Astrocyte (in vitro differentiated cells and primary cell): ENCODE results near the gene SNAP23. TPM values are rescaled to one million over a fixed set of nuclear protein-coding genes. Genes with fewer than 3 reads are reported as not detected.

Experiments
- DNase-seq: peaks from one replicate; pipeline ENCODE4 v3.0.0-alpha.2; 2010; ENCODE audit warnings: low read depth
- FAIRE-seq: peaks from 2 replicates; lab custom pipeline; 2011; peaks lifted over from hg19 to GRCh38; lab: Jason Lieb, UNC
- H2AFZ ChIP-seq: 2 replicates; pipeline ENCODE4 v1.6.0; 2012; ENCODE audit warnings: low read depth, low read length, inconsistent platforms
- H3K27ac ChIP-seq: 2 replicates; pipeline ENCODE4 v1.5.1; 2011; ENCODE audit warnings: low read depth, low read length, inconsistent platforms
- H3K27me3 ChIP-seq: 2 replicates; pipeline ENCODE4 v1.6.0; 2011; ENCODE audit warnings: low read length, inconsistent platforms; ENCODE audit not compliant: insufficient read depth
- H3K36me3 ChIP-seq: 2 replicates; pipeline ENCODE4 v1.5.1; 2011; ENCODE audit warnings: low read length, inconsistent platforms; ENCODE audit not compliant: insufficient read depth
- H3K4me1 ChIP-seq: 2 replicates; pipeline ENCODE4 v1.5.1; 2011; ENCODE audit warnings: low read length, inconsistent platforms; ENCODE audit not compliant: insufficient read depth
- H3K4me2 ChIP-seq: 2 replicates; pipeline ENCODE4 v1.6.0; 2012; ENCODE audit warnings: low read length, inconsistent platforms
- H3K4me3 ChIP-seq: 2 replicates; pipeline ENCODE4 v1.5.1; 2011; ENCODE audit warnings: low read depth, mild to moderate bottlenecking, low read length, inconsistent platforms; ENCODE audit not compliant: insufficient read depth
- H3K79me2 ChIP-seq: 2 replicates; pipeline ENCODE4 v1.6.0; 2012; ENCODE audit warnings: mild to moderate bottlenecking, low read length, inconsistent platforms; ENCODE audit not compliant: insufficient read depth
- H3K9ac ChIP-seq: 2 replicates; pipeline ENCODE4 v1.6.0; 2012; ENCODE audit warnings: mild to moderate bottlenecking, low read length, inconsistent platforms
- H3K9me3 ChIP-seq: 2 replicates; pipeline ENCODE4 v1.5.1; 2012; ENCODE audit warnings: low read depth, mild to moderate bottlenecking, low read length, inconsistent platforms; ENCODE audit not compliant: insufficient read depth
- H4K20me1 ChIP-seq: 2 replicates; pipeline ENCODE4 v1.6.0; 2012; ENCODE audit warnings: low read length, inconsistent platforms; ENCODE audit not compliant: insufficient read depth
- H3K27ac Mint-ChIP-seq: one replicate; pipeline ENCODE4 v1.8.0; 2021; ENCODE audit warnings: mild to moderate bottlenecking, mixed read lengths; ENCODE audit not compliant: unreplicated experiment
- H3K27me3 Mint-ChIP-seq: one replicate; pipeline ENCODE4 v1.8.0; 2021; ENCODE audit warnings: low read depth, mixed read lengths; ENCODE audit not compliant: unreplicated experiment
- H3K36me3 Mint-ChIP-seq: one replicate; pipeline ENCODE4 v1.8.0; 2021; ENCODE audit warnings: low read depth, mixed read lengths; ENCODE audit not compliant: unreplicated experiment
- H3K4me1 Mint-ChIP-seq: one replicate; pipeline ENCODE4 v1.8.0; 2021; ENCODE audit warnings: low read depth, mixed read lengths; ENCODE audit not compliant: unreplicated experiment
- H3K4me3 Mint-ChIP-seq: one replicate; pipeline ENCODE4 v1.8.0; 2021; ENCODE audit warnings: mild to moderate bottlenecking, moderate library complexity, mixed read lengths; ENCODE audit not compliant: unreplicated experiment
- H3K9me3 Mint-ChIP-seq: one replicate; pipeline ENCODE4 v1.8.0; 2021; ENCODE audit warnings: mild to moderate bottlenecking, mixed read lengths; ENCODE audit not compliant: unreplicated experiment
- CTCF ChIP-seq: IDR thresholded peaks from 2 replicates; pipeline ENCODE4 v1.5.1; 2011; ENCODE audit warnings: low read depth, mild to moderate bottlenecking, inconsistent platforms, low read length, moderate library complexity; ENCODE audit not compliant: insufficient read depth
- EZH2 ChIP-seq: IDR thresholded peaks from 2 replicates; pipeline ENCODE4 v1.6.1; 2012; ENCODE audit warnings: mild to moderate bottlenecking, low read length, inconsistent platforms; ENCODE audit not compliant: insufficient read depth
- total RNA-seq: library from RNA; stranded (reverse); gene quantifications from 2 replicates; pipeline ENCODE4 v1.2.1, GENCODE V29; 2021

The SNAP23 gene
- total RNA-seq, 1 donor from 2014 or later = 122 TPM

- no peaks in the 10 kb centered on the region for H3K27me3 Mint-ChIP-seq
- H3K36me3 Mint-ChIP-seq = peaks cover 15% of the 10 kb centered on the region
- no peak for DNase-seq
These were observed 33.5 kb downstream of the SNAP23 start for GRCh38 chr15:42528970-42529369.

GRCh38 chr15:42533246-42533645 lies 37.8 kb downstream of the SNAP23 start:
- no peak for FAIRE-seq
- no peak overlapping the region for H3K4me2 ChIP-seq
- H3K9me3 Mint-ChIP-seq = no peaks in the 10 kb centered on the region

More at GRCh38 chr15:42528970-42529369, 33.5 kb downstream of the SNAP23 start:
- Mint-ChIP-seq H3K27ac (no peak overlapping the region), H3K9me3 (no peaks in the 10 kb centered on the region), H3K4me3 (no peak overlapping the region), H3K4me1 (no peaks in the 10 kb centered on the region)
- H2AFZ ChIP-seq = no peak overlapping the region
- no peak for TF ChIP-seq CTCF
- H4K20me1 ChIP-seq = no peaks in the 10 kb centered on the region
- no peak for FAIRE-seq
- H3K4me3 ChIP-seq = no peak overlapping the region
- H3K79me2 ChIP-seq = no peaks in the 10 kb centered on the region
- no peaks in the 10 kb centered on the region for H3K27me3 ChIP-seq
- H3K9ac ChIP-seq = no peak overlapping the region
- H3K4me1 ChIP-seq = no peaks in the 10 kb centered on the region
- H3K36me3 ChIP-seq = peaks cover 29% of the 10 kb centered on the region
- H3K27ac ChIP-seq = no peak overlapping the region
- H3K4me2 ChIP-seq = no peak overlapping the region
- no peaks in the 10 kb centered on the region for H3K9me3 ChIP-seq

GRCh38 chr15:42544853-42545629 lies 49.6 kb downstream of the SNAP23 start:
- no peak overlapping the region for H3K4me3 Mint-ChIP-seq
- FAIRE-seq (no peak), DNase-seq (no peak)
- no peak overlapping the region for H2AFZ ChIP-seq
- TF ChIP-seq CTCF (no peak), EZH2 (no peak)
- H3K27me3 ChIP-seq = no peaks in the 10 kb centered on the region
- H3K27ac ChIP-seq = no peak overlapping the region
- H4K20me1 ChIP-seq = no peaks in the 10 kb centered on the region
- no peaks in the 10 kb centered on the region for H3K9me3 ChIP-seq
- peak overlapping the region; percentile 6 for H3K4me2 ChIP-seq
- H3K4me3 ChIP-seq = no peak overlapping the region
- H3K4me1 ChIP-seq = peaks cover 8% of the 10 kb centered on the region
- peaks cover 2% of the 10 kb centered on the region for H3K36me3 Mint-ChIP-seq
- no peaks in the 10 kb centered on the region for H3K27me3 Mint-ChIP-seq
- no peak overlapping the region for H3K27ac Mint-ChIP-seq
- H3K36me3 ChIP-seq = peaks cover 7% of the 10 kb centered on the region
- H3K79me2 ChIP-seq = peaks cover 39% of the 10 kb centered on the region
- no peaks in the 10 kb centered on the region for H3K9me3 Mint-ChIP-seq
- H3K9ac ChIP-seq = no peak overlapping the region
- H3K4me1 Mint-ChIP-seq = peaks cover 17% of the 10 kb centered on the region

More at GRCh38 chr15:42533246-42533645, 37.8 kb downstream of the SNAP23 start:
- H3K9ac ChIP-seq = no peak overlapping the region
- Mint-ChIP-seq H3K4me1 (no peaks in the 10 kb centered on the region), H3K27me3 (no peaks in the 10 kb centered on the region), H3K36me3 (peaks cover 10% of the 10 kb centered on the region), H3K4me3 (no peak overlapping the region), H3K27ac (no peak overlapping the region)
- H3K27me3 ChIP-seq = no peaks in the 10 kb centered on the region
- H4K20me1 ChIP-seq = no peaks in the 10 kb centered on the region
- H3K27ac ChIP-seq = no peak overlapping the region
- no peak overlapping the region for H2AFZ ChIP-seq
- H3K79me2 ChIP-seq = no peaks in the 10 kb centered on the region
- H3K9me3 ChIP-seq = no peaks in the 10 kb centered on the region
- no peak for TF ChIP-seq EZH2
- no peaks in the 10 kb centered on the region for H3K4me1 ChIP-seq
- peaks cover 20% of the 10 kb centered on the region for H3K36me3 ChIP-seq
- H3K4me3 ChIP-seq = no peak overlapping the region
- no peak for DNase-seq
